Measurements from ENCODE around the gene TBL1XR1. TPM values are rescaled to one million over a fixed set of nuclear protein-coding genes. Genes with fewer than 3 reads are reported as not detected.

The TBL1XR1 gene
- total RNA-seq, 1 experiment from 2014 or later, result 175 TPM

DNA sequence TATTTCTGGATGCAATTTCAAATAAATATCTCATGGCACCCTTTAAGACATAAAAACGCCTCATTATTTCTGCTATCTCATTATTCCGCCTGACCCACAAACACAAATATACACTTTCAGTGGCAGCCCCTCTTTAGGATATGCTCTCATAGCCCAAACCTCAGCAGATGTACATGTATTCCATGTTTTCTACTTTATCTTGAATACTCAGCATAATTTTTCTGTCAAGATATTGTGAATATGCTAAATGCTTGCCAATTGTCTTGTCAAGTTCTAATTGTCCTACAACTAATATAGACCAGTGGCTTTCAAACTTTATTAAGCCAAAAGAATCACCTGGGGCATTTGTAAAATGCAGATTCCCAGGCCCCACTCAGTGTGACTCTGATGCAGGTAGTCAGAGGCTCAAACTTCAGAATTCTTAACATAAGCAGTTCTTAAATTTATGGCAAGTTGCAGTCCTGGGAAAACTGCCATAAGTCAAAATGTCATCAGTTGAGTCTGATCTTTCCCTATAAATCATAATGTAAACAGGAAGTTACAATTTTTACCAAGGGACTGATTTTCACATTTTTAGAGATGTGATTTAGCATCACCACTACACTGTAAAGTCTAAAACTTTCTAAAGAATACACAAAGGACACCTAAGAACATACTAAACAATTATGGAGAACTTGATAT is 135.1 kb downstream of the TBL1XR1 start:
- H3K9ac ChIP-seq (ENCODE audit: extremely low read depth, insufficient read length, low read length), result no peak overlapping the region
- peaks cover 6% of the 10 kb centered on the region for H3K79me1 ChIP-seq (ENCODE audit: insufficient read depth, low read depth, low read length, poor library complexity, severe bottlenecking)
- peaks cover 9% of the 10 kb centered on the region; the same call in 1 of the 2 replicates for H3K79me2 ChIP-seq (ENCODE audit: insufficient read depth, low read length)
- Mint-ChIP-seq H3K27me3 (ENCODE audit: low read depth) (no peaks in the 10 kb centered on the region), H3K4me1 (peaks cover 11 to 13% of the 10 kb centered on the region in 2 experiments; a peak in 3 of 4 replicates), H3K27ac (no peak overlapping the region), H3K36me3 (ENCODE audit: insufficient read depth in 1 of 3, low read depth in 3 of 3) (no peaks in the 10 kb centered on the region; a peak in 1 of 7 replicates), H3K9me3 (no peaks in the 10 kb centered on the region), H3K4me3 (no peak overlapping the region)
- H3K23me2 ChIP-seq (ENCODE audit: insufficient read length, low read depth, low read length, poor library complexity, severe bottlenecking), result no peaks in the 10 kb centered on the region
- no peak overlapping the region for H3K18ac ChIP-seq (ENCODE audit: insufficient read length, low read depth, low read length)
- H4K91ac ChIP-seq (ENCODE audit: insufficient read length, low read depth, low read length), result no peak overlapping the region
- no peak overlapping the region for H2AK5ac ChIP-seq (ENCODE audit: insufficient read length, low read length)
- no peaks in the 10 kb centered on the region for H3K4me1 ChIP-seq (ENCODE audit: insufficient read depth, low read length)
- H3K56ac ChIP-seq (ENCODE audit: insufficient read length, low read depth, low read length), result no peak overlapping the region
- no CpG with 5 or more reads among the region's 2 CpGs for WGBS (ENCODE audit: extremely low coverage, insufficient read length, low lambda C conversion rate)
- H3K9me3 ChIP-seq (ENCODE audit: control insufficient read depth, low read depth, low read length), result no peaks in the 10 kb centered on the region
- H4K5ac ChIP-seq (ENCODE audit: insufficient read length, low read depth, low read length), result no peak overlapping the region
- no peak overlapping the region for H2BK120ac ChIP-seq (ENCODE audit: low read depth, low read length, poor library complexity, severe bottlenecking)
- no peak overlapping the region for H3K23ac ChIP-seq (ENCODE audit: insufficient read length, low read depth, low read length)
- H2BK5ac ChIP-seq (ENCODE audit: insufficient read length, low read length), result no peak overlapping the region
- DNase-seq, result no peak
- H3T11ph ChIP-seq (ENCODE audit: low read length), result no peak overlapping the region
- no peak overlapping the region for H2AFZ ChIP-seq (ENCODE audit: low read length)
- no peaks in the 10 kb centered on the region for H4K20me1 ChIP-seq (ENCODE audit: control insufficient read depth, insufficient read depth, insufficient read length)
- no peak overlapping the region for H2BK12ac ChIP-seq (ENCODE audit: insufficient read length, low read depth, low read length)
- H3K4ac ChIP-seq (ENCODE audit: low read depth, low read length), result no peak overlapping the region
- H2BK20ac ChIP-seq (ENCODE audit: low read depth, low read length, poor library complexity, severe bottlenecking), result no peak overlapping the region
- TF ChIP-seq, protein P1, sequence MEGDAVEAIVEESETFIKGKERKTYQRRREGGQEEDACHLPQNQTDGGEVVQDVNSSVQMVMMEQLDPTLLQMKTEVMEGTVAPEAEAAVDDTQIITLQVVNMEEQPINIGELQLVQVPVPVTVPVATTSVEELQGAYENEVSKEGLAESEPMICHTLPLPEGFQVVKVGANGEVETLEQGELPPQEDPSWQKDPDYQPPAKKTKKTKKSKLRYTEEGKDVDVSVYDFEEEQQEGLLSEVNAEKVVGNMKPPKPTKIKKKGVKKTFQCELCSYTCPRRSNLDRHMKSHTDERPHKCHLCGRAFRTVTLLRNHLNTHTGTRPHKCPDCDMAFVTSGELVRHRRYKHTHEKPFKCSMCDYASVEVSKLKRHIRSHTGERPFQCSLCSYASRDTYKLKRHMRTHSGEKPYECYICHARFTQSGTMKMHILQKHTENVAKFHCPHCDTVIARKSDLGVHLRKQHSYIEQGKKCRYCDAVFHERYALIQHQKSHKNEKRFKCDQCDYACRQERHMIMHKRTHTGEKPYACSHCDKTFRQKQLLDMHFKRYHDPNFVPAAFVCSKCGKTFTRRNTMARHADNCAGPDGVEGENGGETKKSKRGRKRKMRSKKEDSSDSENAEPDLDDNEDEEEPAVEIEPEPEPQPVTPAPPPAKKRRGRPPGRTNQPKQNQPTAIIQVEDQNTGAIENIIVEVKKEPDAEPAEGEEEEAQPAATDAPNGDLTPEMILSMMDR (conservative IDR thresholded peaks at IDR 0.05), result no peak
- no peak overlapping the region for H3K27ac ChIP-seq (ENCODE audit: insufficient read length, low read depth, low read length)
- H4K8ac ChIP-seq (replicated peaks; ENCODE audit: insufficient read length, low read depth, low read length), result no peak overlapping the region
- no peak overlapping the region for H3K4me2 ChIP-seq (ENCODE audit: insufficient read depth, insufficient read length, low read length)
- H2BK15ac ChIP-seq (ENCODE audit: low read depth, low read length), result no peak overlapping the region
- no peak overlapping the region for H3K14ac ChIP-seq (ENCODE audit: insufficient read depth, low read length)
- no peaks in the 10 kb centered on the region for H3K27me3 ChIP-seq (ENCODE audit: insufficient read depth, low read length)

Measured in H9 (cell line).